Gastrocnemius medialis (tissue), 4 donors: ENCODE results near the gene HIPK2. TPM values are rescaled to one million over a fixed set of nuclear protein-coding genes. Genes with fewer than 3 reads are reported as not detected.

Source experiments
- ATAC-seq, 2 donors: fragments of 150-250 bp; one replicate each; pipeline ENCODE4 v1.9.1; 2016
- DNase-seq, 2 donors: peaks; one replicate each; pipeline ENCODE4 v3.0.0-alpha.2; 2019
- H3K27ac ChIP-seq, 4 donors: fragments of 200-600 bp; sonication (generic); 1 replicate in 1 of 4; 2 replicates in 3 of 4; pipeline ENCODE4 v1.5.1; 2016 to 2018; ENCODE audit warnings: mild to moderate bottlenecking in 2 of 4, moderate library complexity in 1 of 4
- H3K27me3 ChIP-seq, 3 donors: fragments of 200-600 bp; sonication (generic) in 2 of 3; 1 replicate in 1 of 3; 2 replicates in 2 of 3; pipeline versions ENCODE4 v1.5.1 to v1.6.0; 2016 to 2019; ENCODE audit warnings: mild to moderate bottlenecking in 1 of 3, moderate library complexity in 1 of 3
- H3K36me3 ChIP-seq, 2 donors: fragments of 200-600 bp; sonication (generic) in 1 of 2; one replicate each; pipeline ENCODE4 v1.5.1; 2017 to 2018
- H3K4me1 ChIP-seq, 2 donors: fragments of 200-600 bp; sonication (generic) in 1 of 2; one replicate each; pipeline ENCODE4 v1.5.1; 2016 to 2017; ENCODE audit warnings: mild to moderate bottlenecking in 2 of 2
- H3K4me3 ChIP-seq, 4 donors: fragments of 200-600 bp; sonication (generic) in 3 of 4; 1 replicate in 1 of 4; 2 replicates in 3 of 4; pipeline ENCODE4 v1.5.1; 2016 to 2019; ENCODE audit warnings: mild to moderate bottlenecking in 2 of 4
- H3K9me3 ChIP-seq, 3 donors: fragments of 200-600 bp; sonication (generic) in 2 of 3; 1 replicate in 1 of 3; 2 replicates in 2 of 3; pipeline ENCODE4 v1.5.1; 2016 to 2019
- POLR2A ChIP-seq, 2 donors: fragments of 450-650 bp; IDR thresholded peaks; one replicate each; pipeline ENCODE4 v1.6.1; 2017; ENCODE audit warnings: antibody characterized with exemption in 2 of 2, mild to moderate bottlenecking in 2 of 2, moderate library complexity in 2 of 2
- in situ Hi-C, 4 donors: fragments of 200-750 bp; cut with MboI; loops; one replicate each; pipeline versions ENCODE4 v1.15.0 to v1.8.0; 2017; ENCODE audit warnings: low sequenced_read_pairs in 4 of 4
- intact Hi-C: fragments of 100-400 bp; cut with DNase I; formaldehyde crosslinking; loops from one replicate; pipeline ENCODE4 v1.15.1; 2023; ENCODE audit warnings: low total_unique reads
- total RNA-seq, 4 donors: library from RNA; depleted of rRNA; stranded (reverse); fragments of >200 nt; gene quantifications; one replicate each; pipeline versions ENCODE4 v1.1.0 to v1.2.3, GENCODE V29; 2016
- TF ChIP-seq, protein P1 (sequence below), 5 experiments: fragments of 450-650 bp in 3 of 5; fragments of 200-600 bp in 2 of 5; sonication (generic) in 2 of 5; IDR thresholded peaks in 4 of 5; conservative IDR thresholded peaks in 1 of 5; 1 replicate in 4 of 5; 2 replicates in 1 of 5; pipeline ENCODE4 v1.5.1; 2016 to 2019; ENCODE audit warnings: antibody characterized with exemption in 5 of 5, mild to moderate bottlenecking in 3 of 5, moderate library complexity in 3 of 5

Gene HIPK2
- total RNA-seq, 4 donors from 2014 or later: 30.5 to 77.4 (median 58.9) TPM

DNA sequence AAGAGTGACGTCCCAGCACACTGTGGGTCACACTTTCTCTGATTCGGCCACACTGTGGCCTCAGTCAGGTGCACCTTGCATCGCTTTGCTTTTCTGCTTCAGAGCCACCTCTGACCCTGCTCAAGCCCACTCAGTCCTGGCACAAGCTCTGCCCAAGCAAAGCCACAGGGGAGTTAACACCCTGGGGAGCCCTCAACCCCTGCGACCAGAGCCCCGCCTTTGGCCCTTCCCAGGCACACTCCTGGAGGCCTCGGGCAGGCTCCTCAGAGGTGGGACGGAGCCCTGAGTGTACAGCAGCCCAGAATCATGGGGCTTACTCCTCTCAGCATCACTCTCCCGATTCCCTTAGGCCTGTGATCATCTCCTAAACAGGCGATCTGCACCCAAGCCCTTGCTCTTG is 71.0 kb downstream of the HIPK2 start:
- TF ChIP-seq, protein P1, sequence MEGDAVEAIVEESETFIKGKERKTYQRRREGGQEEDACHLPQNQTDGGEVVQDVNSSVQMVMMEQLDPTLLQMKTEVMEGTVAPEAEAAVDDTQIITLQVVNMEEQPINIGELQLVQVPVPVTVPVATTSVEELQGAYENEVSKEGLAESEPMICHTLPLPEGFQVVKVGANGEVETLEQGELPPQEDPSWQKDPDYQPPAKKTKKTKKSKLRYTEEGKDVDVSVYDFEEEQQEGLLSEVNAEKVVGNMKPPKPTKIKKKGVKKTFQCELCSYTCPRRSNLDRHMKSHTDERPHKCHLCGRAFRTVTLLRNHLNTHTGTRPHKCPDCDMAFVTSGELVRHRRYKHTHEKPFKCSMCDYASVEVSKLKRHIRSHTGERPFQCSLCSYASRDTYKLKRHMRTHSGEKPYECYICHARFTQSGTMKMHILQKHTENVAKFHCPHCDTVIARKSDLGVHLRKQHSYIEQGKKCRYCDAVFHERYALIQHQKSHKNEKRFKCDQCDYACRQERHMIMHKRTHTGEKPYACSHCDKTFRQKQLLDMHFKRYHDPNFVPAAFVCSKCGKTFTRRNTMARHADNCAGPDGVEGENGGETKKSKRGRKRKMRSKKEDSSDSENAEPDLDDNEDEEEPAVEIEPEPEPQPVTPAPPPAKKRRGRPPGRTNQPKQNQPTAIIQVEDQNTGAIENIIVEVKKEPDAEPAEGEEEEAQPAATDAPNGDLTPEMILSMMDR (IDR thresholded peaks at IDR 0.05 in 4 of 5, conservative IDR thresholded peaks at IDR 0.05 in 1 of 5): no peak
- TF ChIP-seq POLR2A (IDR thresholded peaks at IDR 0.05): no peak
- H3K27ac ChIP-seq: peak overlapping the region; percentile 15 to 77 (median 43)
- no peak for DNase-seq
- H3K27me3 ChIP-seq: no peaks in the 10 kb centered on the region
- no peak for ATAC-seq
- H3K9me3 ChIP-seq: no peaks in the 10 kb centered on the region
- no peaks in the 10 kb centered on the region for H3K36me3 ChIP-seq
- intact Hi-C loops: no loop called here
- no peak overlapping the region for H3K4me3 ChIP-seq
- H3K4me1 ChIP-seq: peaks cover 45 to 74% of the 10 kb centered on the region in 2 donors
- in situ Hi-C loops: no loop called here

DNA sequence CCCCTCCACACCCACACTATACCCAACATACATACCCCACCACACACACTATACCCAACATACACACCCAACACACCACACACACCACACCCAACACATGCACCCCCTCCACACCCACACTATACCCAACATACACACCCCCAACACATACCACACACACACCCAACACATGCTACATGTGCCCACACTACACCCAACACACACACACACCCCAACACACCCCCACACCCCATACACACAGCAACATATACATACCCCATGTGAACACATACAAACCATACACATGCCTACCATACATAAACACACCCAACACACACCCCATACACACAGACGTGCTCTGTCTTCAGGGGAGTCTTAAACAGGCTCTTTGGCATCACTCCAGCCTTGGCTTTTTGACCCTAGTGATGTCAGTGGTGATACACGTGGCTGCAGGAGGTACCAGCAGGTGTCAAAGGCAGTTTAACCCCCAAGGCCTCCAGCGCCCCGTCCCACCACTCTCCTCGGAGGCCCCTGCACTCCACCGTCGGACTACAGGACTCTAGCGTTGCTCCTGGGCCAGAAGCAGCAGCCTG is 73.4 kb downstream of the HIPK2 start:
- peaks cover 28 to 66% of the 10 kb centered on the region in 2 donors for H3K4me1 ChIP-seq
- intact Hi-C loops: no loop called here
- in situ Hi-C loops: no loop called here
- TF ChIP-seq, protein P1 (IDR thresholded peaks at IDR 0.05 in 4 of 5, conservative IDR thresholded peaks at IDR 0.05 in 1 of 5): no peak
- no peak for TF ChIP-seq POLR2A (IDR thresholded peaks at IDR 0.05)
- no peak for DNase-seq
- no peak overlapping the region for H3K4me3 ChIP-seq
- no peaks in the 10 kb centered on the region for H3K9me3 ChIP-seq
- H3K27ac ChIP-seq: peak overlapping the region; percentile 70 to 77 (median 72)
- H3K36me3 ChIP-seq: no peaks in the 10 kb centered on the region
- no peaks in the 10 kb centered on the region for H3K27me3 ChIP-seq
- no peak for ATAC-seq

DNA sequence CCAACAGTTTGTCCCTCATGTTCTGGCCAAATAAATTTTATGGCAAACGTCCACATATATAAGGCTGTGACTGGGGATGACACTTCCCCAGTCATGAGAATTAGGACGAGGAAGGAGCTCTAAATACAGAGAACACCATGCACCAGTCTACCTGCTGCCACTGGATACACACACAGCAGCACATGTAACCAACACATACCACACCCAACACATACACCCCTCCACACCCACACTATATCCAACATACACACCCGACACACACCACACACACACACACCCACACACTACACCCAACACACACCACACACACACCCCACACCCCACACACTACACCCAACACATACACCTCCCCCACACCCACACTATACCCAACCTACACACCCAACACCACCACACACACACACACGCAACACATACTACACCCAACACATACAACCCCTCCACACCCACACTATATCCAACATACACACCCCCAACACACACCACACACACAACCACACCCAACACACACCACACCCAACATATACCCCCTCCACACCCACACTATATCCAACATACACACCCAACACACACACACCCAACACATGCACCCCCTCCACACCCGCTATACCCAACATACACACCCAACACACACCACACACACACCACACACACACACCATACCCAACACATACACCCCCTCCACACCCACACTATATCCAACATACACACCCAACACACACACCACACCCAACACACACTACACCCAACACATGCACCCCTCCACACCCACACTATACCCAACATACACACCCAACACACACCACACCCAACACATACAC is 74.1 kb downstream of the HIPK2 start:
- Histone ChIP-seq H3K36me3 (no peaks in the 10 kb centered on the region), H3K4me1 (peaks cover 23 to 60% of the 10 kb centered on the region in 2 donors), H3K27ac (peak overlapping the region; percentile 70 to 77 (median 72)), H3K4me3 (no peak overlapping the region), H3K27me3 (no peaks in the 10 kb centered on the region), H3K9me3 (no peaks in the 10 kb centered on the region)
- TF ChIP-seq, protein P1 (IDR thresholded peaks at IDR 0.05 in 4 of 5, conservative IDR thresholded peaks at IDR 0.05 in 1 of 5): peak in 1 of 5 experiments; percentile 4
- peak; percentile 6 to 27 for TF ChIP-seq POLR2A (IDR thresholded peaks at IDR 0.05)
- ATAC-seq (peak; percentile 87 to 90), DNase-seq (peak in 1 of 2 donors; percentile 40)
- intact Hi-C loops (no loop called here), in situ Hi-C loops (no loop called here)

DNA sequence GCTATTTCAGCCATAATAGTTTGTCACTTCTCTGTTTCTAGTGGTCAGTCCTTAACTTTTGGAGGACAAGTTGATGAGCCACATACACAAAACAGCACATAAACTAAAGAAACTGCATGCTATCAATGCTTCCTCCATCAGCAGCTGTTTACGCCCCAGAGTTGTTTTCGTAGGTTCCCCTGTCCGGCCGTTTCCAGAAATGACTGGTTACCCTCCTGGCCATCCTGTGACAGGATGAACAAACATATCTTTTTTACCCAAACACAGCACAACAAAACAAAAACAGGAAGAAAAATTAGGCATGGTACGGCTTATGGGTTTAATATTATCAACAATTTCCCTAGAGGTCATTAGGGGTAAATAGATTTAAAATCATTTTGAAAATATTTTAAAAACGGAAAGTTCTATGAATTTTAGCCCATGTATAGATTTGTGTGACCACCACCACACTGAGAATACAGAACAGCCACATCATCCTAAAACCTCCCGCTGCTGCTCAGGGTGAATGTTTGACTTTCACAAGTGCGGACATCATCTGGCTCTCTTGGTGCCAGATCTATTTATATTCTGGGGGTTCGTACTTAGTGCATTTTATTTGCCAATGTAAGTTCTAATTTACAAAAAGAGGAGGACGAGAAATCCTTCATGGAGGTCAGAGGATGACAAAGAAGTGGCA is 74.8 kb downstream of the HIPK2 start:
- H3K27me3 ChIP-seq: no peaks in the 10 kb centered on the region
- peak overlapping the region; percentile 70 to 77 (median 72) for H3K27ac ChIP-seq
- no peak for DNase-seq
- ATAC-seq: peak; percentile 80 to 82
- H3K4me3 ChIP-seq: no peak overlapping the region
- TF ChIP-seq, protein P1 (IDR thresholded peaks at IDR 0.05 in 4 of 5, conservative IDR thresholded peaks at IDR 0.05 in 1 of 5): peak in 1 of 5 experiments; percentile 2
- TF ChIP-seq POLR2A (IDR thresholded peaks at IDR 0.05): peak in 1 of 2 donors; percentile 5
- intact Hi-C loops: no loop called here
- in situ Hi-C loops: no loop called here
- no peaks in the 10 kb centered on the region for H3K9me3 ChIP-seq
- H3K36me3 ChIP-seq: no peaks in the 10 kb centered on the region
- peaks cover 23 to 54% of the 10 kb centered on the region in 2 donors for H3K4me1 ChIP-seq
